CD1c-positive myeloid dendritic cell (primary cell): ENCODE results near the gene KRTAP6-2.

ENCODE experiments used
- DNase-seq: peaks from one replicate; pipeline ENCODE4 v3.0.0-alpha.2; 2016; ENCODE audit errors: extremely low spot score

Gene KRTAP6-2

GRCh38 chr21:30567617-30568016 lies 31.1 kb downstream of the KRTAP6-2 start:
- no peak for DNase-seq

GRCh38 chr21:30563630-30564029 lies 35.1 kb downstream of the KRTAP6-2 start:
- no peak for DNase-seq

DNA sequence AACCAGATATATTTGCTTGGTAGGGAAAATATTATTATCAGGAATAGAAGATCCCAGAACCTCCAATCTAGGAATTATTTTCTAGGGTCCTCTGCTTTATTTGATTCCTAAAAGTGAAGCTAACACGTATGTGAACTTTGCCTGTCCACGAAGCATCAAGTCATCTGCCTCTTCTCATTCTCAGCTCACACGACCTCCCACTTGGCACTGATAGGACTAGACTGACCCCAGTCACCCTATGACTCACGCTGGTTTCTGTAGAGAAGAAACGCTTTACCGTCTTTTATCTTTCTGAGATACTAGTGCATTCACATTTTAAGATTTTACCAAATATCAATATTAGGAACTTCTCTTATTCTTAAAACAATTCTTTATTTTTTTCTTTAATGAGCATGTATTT lies 35.6 kb downstream of the KRTAP6-2 start:
- no peak for DNase-seq

DNA sequence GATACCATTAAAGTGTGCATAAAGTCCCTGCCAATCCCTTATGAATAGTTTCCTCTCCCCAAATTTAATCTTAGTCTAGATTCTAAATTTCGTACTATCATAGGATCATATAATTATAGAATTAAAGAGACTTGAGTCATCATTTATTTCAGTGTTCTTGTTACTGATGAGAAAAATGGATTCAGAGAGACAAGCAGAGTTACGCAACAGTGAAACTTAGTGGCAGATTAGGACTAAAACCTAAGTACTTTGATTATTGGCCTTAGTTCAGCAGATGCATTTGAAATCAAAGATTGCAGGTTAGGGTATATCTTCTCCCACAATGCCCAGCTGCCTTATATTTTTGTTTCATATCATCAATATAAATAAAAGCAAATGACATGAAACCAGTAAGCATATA lies 36.7 kb downstream of the KRTAP6-2 start:
- no peak for DNase-seq

- no peak for DNase-seq
Measured at GRCh38 chr21:30561264-30561895, 37.3 kb downstream of the KRTAP6-2 start, which contains the start of gene KRTAP19-7. Gene KRTAP19-7 (minus strand): TSS chr21:30561314. CDS start chr21:30561289, 25 bp downstream.

DNA sequence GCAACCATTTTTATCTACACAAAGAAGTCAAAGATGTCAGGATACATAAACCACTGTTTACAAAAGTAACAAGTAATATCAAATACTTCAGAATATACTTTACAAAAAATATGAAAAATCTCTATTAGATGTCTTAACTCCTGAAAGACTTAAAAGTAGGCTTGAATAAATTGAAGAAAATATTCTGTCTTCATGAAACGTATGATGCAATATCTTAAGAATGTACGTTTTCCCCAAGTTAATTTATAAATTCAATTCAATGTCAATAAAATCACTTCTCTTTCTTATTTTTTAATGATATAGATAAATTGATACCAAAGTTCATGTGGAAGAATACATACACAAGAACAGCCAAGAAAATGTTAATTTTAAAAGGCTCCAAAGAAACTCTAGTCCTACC lies 43.6 kb downstream of the KRTAP6-2 start:
- no peak for DNase-seq

- no peak for DNase-seq
Measured at GRCh38 chr21:30552782-30553181, 45.9 kb downstream of the KRTAP6-2 start.
